PC-9 (cell line): ENCODE data around the gene RPAP2.

Experiments
- CTCF ChIP-seq: fragments of 200-600 bp; sonication (generic); conservative IDR thresholded peaks from 2 replicates; pipeline ENCODE4 v1.6.1; 2017; ENCODE audit warnings: mixed run types, antibody characterized with exemption, mild to moderate bottlenecking, moderate library complexity
- EZH2 ChIP-seq: fragments of 200-600 bp; sonication (generic); IDR thresholded peaks from 2 replicates; pipeline ENCODE4 v1.8.0; 2017; ENCODE audit warnings: antibody characterized with exemption, low read depth

DNA sequence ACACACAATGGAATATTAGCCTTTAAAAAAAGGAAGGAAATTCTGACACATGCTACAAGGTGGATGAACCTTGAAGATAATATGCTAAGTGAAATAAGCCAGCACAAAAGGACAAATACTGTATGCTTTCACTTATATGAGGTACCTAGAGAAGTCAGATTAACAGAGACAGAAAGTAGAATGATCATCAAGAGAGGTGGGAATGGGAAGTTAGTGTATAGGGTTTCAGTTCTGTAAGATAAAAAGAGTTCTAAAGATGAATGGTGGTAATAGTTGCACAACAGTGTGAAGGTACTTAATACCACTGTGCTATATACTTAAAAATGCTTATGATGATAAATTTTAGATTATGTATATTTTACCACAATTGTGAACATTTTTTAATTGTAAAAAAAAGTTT, 7.2 kb downstream of the RPAP2 start:
- TF ChIP-seq CTCF, result no peak
- no peak for TF ChIP-seq EZH2
